Hepatocyte (in vitro differentiated cells): Measurements from ENCODE around the gene DUSP8. TPM values are rescaled to one million over a fixed set of nuclear protein-coding genes. Genes with fewer than 3 reads are reported as not detected.
"Not testable (repeated sequence)": the region's sequence is repeated elsewhere in the genome, so short reads cannot be mapped to it uniquely, and the experiment has no call there.

ENCODE experiments used
- DNase-seq: peaks from one replicate; pipeline ENCODE4 v3.0.0-alpha.2; 2016; ENCODE audit warnings: low spot score
- H2AFZ ChIP-seq: fragments of 200-600 bp; sonication (generic); 2 replicates; pipeline ENCODE4 v1.6.0; 2016; ENCODE audit warnings: antibody characterized with exemption, mild to moderate bottlenecking
- H3K27ac ChIP-seq: fragments of 200-600 bp; sonication (generic); 2 replicates; pipeline ENCODE4 v1.5.1; 2016; ENCODE audit warnings: mild to moderate bottlenecking
- H3K27me3 ChIP-seq: fragments of 200-600 bp; sonication (generic); 2 replicates; pipeline ENCODE4 v1.6.1; 2016
- H3K36me3 ChIP-seq: fragments of 200-600 bp; sonication (generic); replicated peaks from 2 replicates; pipeline ENCODE4 v1.5.1; 2016; ENCODE audit warnings: low read depth; ENCODE audit not compliant: insufficient read depth
- H3K4me1 ChIP-seq: fragments of 200-600 bp; sonication (generic); 2 replicates; pipeline ENCODE4 v1.5.1; 2016; ENCODE audit warnings: mild to moderate bottlenecking, moderate library complexity; ENCODE audit not compliant: insufficient read depth
- H3K4me2 ChIP-seq: fragments of 200-600 bp; sonication (generic); 2 replicates; pipeline ENCODE4 v1.6.0; 2016
- H3K4me3 ChIP-seq: fragments of 200-600 bp; sonication (generic); 2 replicates; pipeline ENCODE4 v1.5.1; 2016; ENCODE audit warnings: mild to moderate bottlenecking
- H3K79me2 ChIP-seq: fragments of 200-600 bp; sonication (generic); 2 replicates; pipeline ENCODE4 v1.6.0; 2017; ENCODE audit warnings: mild to moderate bottlenecking
- H3K9me2 ChIP-seq: fragments of 200-600 bp; sonication (generic); replicated peaks from 2 replicates; pipeline ENCODE4 v1.6.0; 2017; ENCODE audit warnings: mild to moderate bottlenecking; ENCODE audit not compliant: insufficient read depth
- H3K9me3 ChIP-seq: fragments of 200-600 bp; sonication (generic); 2 replicates; pipeline ENCODE4 v1.5.1; 2016; ENCODE audit warnings: low read depth, mild to moderate bottlenecking
- H4K20me1 ChIP-seq: fragments of 200-600 bp; sonication (generic); 2 replicates; pipeline ENCODE4 v1.6.0; 2016; ENCODE audit warnings: mild to moderate bottlenecking; ENCODE audit not compliant: insufficient read depth, poor library complexity, severe bottlenecking
- EZH2 ChIP-seq: fragments of 200-600 bp; sonication (generic); IDR thresholded peaks from 2 replicates; pipeline ENCODE4 v1.6.1; 2016; ENCODE audit warnings: antibody characterized with exemption, mild to moderate bottlenecking, borderline replicate concordance
- EZH2phosphoT487 ChIP-seq: fragments of 200-600 bp; sonication (generic); IDR thresholded peaks from one replicate; pipeline ENCODE4 v1.6.1; 2018; ENCODE audit warnings: antibody characterized with exemption, mild to moderate bottlenecking, low read depth, moderate library complexity; ENCODE audit not compliant: unreplicated experiment, severe bottlenecking
- WGBS: methylation state at CpG from one replicate; pipeline ENCODE4 v1.1.6; 2016; ENCODE audit warnings: low lambda C conversion rate; ENCODE audit errors: missing lambda C conversion rate; 5-methylcytosine and 5-hydroxymethylcytosine counted together
- polyA plus RNA-seq: library from polyadenylated mRNA; unstranded; fragments of >200 nt; fragmentation: Nextera tagmentation; extraction: Ambion mirVana; gene quantifications from 2 replicates; pipeline ENCODE4 v1.2.1, GENCODE V29; 2016
- total RNA-seq: library from RNA; depleted of rRNA; stranded (reverse); fragments of >200 nt; gene quantifications from 2 replicates; pipeline ENCODE4 v1.2.3, GENCODE V29; 2014
- TF ChIP-seq, protein P1 (sequence below): fragments of 200-600 bp; sonication (generic); IDR thresholded peaks from 2 replicates; pipeline ENCODE4 v1.5.1; 2016; ENCODE audit warnings: antibody characterized with exemption, mild to moderate bottlenecking; ENCODE audit not compliant: poor library complexity

Gene DUSP8
- total and polyA plus RNA-seq, 2 experiments from 2014 or later: 8.0 to 17.7 TPM

DNA sequence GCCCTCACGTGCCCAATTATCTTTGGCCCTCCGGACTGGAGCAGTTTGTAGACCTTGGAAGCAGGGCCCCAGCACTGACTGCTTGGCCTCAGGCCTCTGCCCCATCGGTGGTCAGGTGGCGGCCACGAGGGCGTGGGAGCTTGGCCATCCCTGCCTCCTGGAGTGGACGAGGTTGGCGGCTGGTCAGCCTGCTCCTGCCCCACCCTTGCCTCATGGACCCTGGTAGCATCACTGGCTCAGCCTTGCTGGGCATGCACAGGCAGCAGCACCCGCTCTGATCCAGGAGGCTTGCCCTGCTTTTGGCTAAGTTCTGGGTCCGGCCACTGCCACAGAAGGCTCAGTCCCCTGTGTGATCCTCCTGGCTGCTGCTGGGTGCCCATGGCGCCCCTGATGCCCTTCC, 32.1 kb upstream of the DUSP8 start:
- no peak for TF ChIP-seq EZH2
- TF ChIP-seq, protein P1, sequence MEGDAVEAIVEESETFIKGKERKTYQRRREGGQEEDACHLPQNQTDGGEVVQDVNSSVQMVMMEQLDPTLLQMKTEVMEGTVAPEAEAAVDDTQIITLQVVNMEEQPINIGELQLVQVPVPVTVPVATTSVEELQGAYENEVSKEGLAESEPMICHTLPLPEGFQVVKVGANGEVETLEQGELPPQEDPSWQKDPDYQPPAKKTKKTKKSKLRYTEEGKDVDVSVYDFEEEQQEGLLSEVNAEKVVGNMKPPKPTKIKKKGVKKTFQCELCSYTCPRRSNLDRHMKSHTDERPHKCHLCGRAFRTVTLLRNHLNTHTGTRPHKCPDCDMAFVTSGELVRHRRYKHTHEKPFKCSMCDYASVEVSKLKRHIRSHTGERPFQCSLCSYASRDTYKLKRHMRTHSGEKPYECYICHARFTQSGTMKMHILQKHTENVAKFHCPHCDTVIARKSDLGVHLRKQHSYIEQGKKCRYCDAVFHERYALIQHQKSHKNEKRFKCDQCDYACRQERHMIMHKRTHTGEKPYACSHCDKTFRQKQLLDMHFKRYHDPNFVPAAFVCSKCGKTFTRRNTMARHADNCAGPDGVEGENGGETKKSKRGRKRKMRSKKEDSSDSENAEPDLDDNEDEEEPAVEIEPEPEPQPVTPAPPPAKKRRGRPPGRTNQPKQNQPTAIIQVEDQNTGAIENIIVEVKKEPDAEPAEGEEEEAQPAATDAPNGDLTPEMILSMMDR: no peak
- TF ChIP-seq EZH2phosphoT487: no peak
- Histone ChIP-seq H3K27me3 (peaks cover 10% of the 10 kb centered on the region), H3K36me3 (no peaks in the 10 kb centered on the region), H2AFZ (no peak overlapping the region), H3K27ac (no peak overlapping the region), H3K79me2 (no peaks in the 10 kb centered on the region), H4K20me1 (no peaks in the 10 kb centered on the region), H3K4me3 (no peak overlapping the region), H3K9me2 (no peaks in the 10 kb centered on the region), H3K4me2 (no peak overlapping the region), H3K9me3 (no peaks in the 10 kb centered on the region), H3K4me1 (no peaks in the 10 kb centered on the region)
- no peak for DNase-seq
- WGBS: 92% methylated on average over 11 of the region's 11 CpGs

DNA sequence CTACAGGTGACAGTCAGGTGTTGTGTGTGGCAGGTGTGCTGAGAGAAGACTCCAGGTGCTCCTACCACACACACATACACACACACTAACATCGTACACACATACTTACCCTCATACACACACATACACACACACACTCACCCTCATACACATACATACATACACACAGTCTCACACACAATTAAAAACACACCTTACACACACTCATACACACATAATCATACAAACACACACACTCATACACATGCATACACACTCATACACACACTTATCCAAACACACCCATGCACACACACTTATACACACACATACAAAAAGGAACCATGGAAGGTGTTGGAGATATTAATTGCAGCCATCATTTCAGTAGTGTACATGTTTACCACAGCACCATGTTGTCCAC, 31.6 kb upstream of the DUSP8 start:
- no peaks in the 10 kb centered on the region for H3K79me2 ChIP-seq
- H3K36me3 ChIP-seq: no peaks in the 10 kb centered on the region
- H2AFZ ChIP-seq: no peak overlapping the region
- H3K4me3 ChIP-seq: no peak overlapping the region
- H3K27me3 ChIP-seq: peaks cover 10% of the 10 kb centered on the region
- DNase-seq: no peak
- H3K9me2 ChIP-seq: no peaks in the 10 kb centered on the region
- H3K27ac ChIP-seq: no peak overlapping the region
- 89% methylated on average over 1 of the region's 1 CpG for WGBS
- no peaks in the 10 kb centered on the region for H3K4me1 ChIP-seq
- H3K4me2 ChIP-seq: no peak overlapping the region
- H4K20me1 ChIP-seq: no peaks in the 10 kb centered on the region
- H3K9me3 ChIP-seq: no peaks in the 10 kb centered on the region
- TF ChIP-seq EZH2 (no peak), EZH2phosphoT487 (no peak)
- TF ChIP-seq, protein P1: no peak

DNA sequence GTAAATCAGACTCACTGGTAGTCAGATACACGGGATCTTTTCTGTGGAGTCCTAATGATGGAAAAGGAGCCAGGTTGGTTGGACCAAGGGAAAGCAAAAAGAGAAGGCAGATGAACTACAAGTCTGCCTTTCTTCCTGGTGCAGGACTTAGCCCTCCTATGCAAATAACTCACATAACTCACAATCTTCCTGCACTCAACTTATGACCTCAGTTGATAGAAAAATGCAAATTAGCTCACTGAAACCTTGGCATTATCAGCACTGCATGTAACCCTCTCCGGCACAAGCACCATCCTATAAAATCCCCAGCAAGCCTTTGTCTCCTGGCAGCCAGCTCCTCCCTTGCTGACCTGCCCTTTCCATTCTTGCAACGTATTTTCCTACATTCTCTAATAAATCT, 29.6 kb upstream of the DUSP8 start:
- not testable (repeated sequence) for H3K4me2 ChIP-seq, H3K79me2 ChIP-seq, H3K4me3 ChIP-seq, H4K20me1 ChIP-seq, H3K9me2 ChIP-seq, H3K36me3 ChIP-seq, H3K27me3 ChIP-seq, H2AFZ ChIP-seq, H3K4me1 ChIP-seq, H3K27ac ChIP-seq, DNase-seq, H3K9me3 ChIP-seq
- WGBS: 73% methylated on average over 3 of the region's 3 CpGs

DNA sequence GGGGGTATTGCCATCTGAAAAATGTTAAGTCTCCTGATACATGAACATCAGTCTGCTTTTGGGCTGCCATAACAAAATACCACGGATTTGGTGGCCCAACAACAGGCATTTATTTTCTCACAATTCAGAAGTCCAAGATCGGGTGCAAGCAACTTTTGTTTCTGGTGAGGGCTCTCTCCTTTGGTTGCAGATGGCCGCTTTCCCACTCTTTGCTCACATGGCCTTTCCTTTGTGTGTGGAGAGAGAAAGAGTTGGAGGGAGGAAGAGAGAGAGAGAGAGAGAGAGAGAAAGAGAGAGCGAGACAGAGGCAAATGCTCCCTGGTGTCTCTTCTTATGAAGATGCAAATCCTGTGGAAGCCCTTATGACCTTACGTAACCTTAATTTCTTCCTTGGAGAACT, 28.6 kb upstream of the DUSP8 start:
- 71% methylated on average over 5 of the region's 5 CpGs for WGBS
- no peak for TF ChIP-seq EZH2
- no peak overlapping the region for H3K4me3 ChIP-seq

More for the DNA sequence above, 28.6 kb upstream of the DUSP8 start:
- Histone ChIP-seq H3K4me1 (no peaks in the 10 kb centered on the region), H3K36me3 (no peaks in the 10 kb centered on the region), H3K27ac (no peak overlapping the region), H3K9me2 (no peaks in the 10 kb centered on the region), H4K20me1 (no peaks in the 10 kb centered on the region), H3K4me2 (no peak overlapping the region), H3K27me3 (peaks cover 5% of the 10 kb centered on the region), H2AFZ (no peak overlapping the region), H3K79me2 (no peaks in the 10 kb centered on the region), H3K9me3 (no peaks in the 10 kb centered on the region)
- no peak for DNase-seq
